GM12878 (cell line): ENCODE measurements around the gene MYO3B. TPM values are rescaled to one million over a fixed set of nuclear protein-coding genes. Genes with fewer than 3 reads are reported as not detected.

Source experiments
- CBX5 ChIP-seq: sonication (generic); IDR thresholded peaks from 2 replicates; pipeline ENCODE4 v1.6.1; 2016; ENCODE audit warnings: low read depth, moderate library complexity, mild to moderate bottlenecking, inconsistent platforms
- CHD1 ChIP-seq: IDR thresholded peaks from 2 replicates; pipeline ENCODE4 v1.6.1; 2012; ENCODE audit warnings: low read depth, low read length, improper control_type of control experiment
- E2F8 ChIP-seq: fragments of 450-650 bp; IDR thresholded peaks from 2 replicates; pipeline ENCODE4 v1.6.1; 2018; ENCODE audit warnings: mild to moderate bottlenecking, low read depth, moderate library complexity; ENCODE audit not compliant: partially characterized antibody
- EED ChIP-seq: sonication (generic); IDR thresholded peaks from 2 replicates; pipeline ENCODE4 v1.6.1; 2016; ENCODE audit warnings: antibody characterized with exemption, low read depth
- NBN ChIP-seq: fragments of 450-650 bp; IDR thresholded peaks from 2 replicates; pipeline ENCODE4 v1.6.1; 2016
- NFIC ChIP-seq: IDR thresholded peaks from 2 replicates; pipeline ENCODE4 v1.6.1; 2012; ENCODE audit warnings: low read depth, mild to moderate bottlenecking, inconsistent platforms, low read length, moderate library complexity
- POLR2AphosphoS5 ChIP-seq: IDR thresholded peaks from 2 replicates; pipeline ENCODE4 v1.6.1; 2011; ENCODE audit warnings: mild to moderate bottlenecking, low read length, inconsistent platforms
- RFX5 ChIP-seq: IDR thresholded peaks from 2 replicates; pipeline ENCODE4 v1.6.1; 2011; ENCODE audit warnings: low read depth, low read length, improper control_type of control experiment
- SREBF1 ChIP-seq: IDR thresholded peaks from 2 replicates; pipeline ENCODE4 v1.6.1; 2012; ENCODE audit warnings: mild to moderate bottlenecking, low read length
- TCF3 ChIP-seq: IDR thresholded peaks from 2 replicates; pipeline ENCODE4 v1.6.1; 2012; ENCODE audit warnings: low read depth, mild to moderate bottlenecking, low read length, borderline replicate concordance; ENCODE audit not compliant: insufficient read depth
- ZNF217 ChIP-seq: fragments of 450-650 bp; IDR thresholded peaks from 2 replicates; pipeline ENCODE4 v1.6.1; 2017; ENCODE audit warnings: antibody characterized with exemption, mild to moderate bottlenecking
- ZNF592 ChIP-seq: fragments of 450-650 bp; IDR thresholded peaks from 2 replicates; pipeline ENCODE4 v1.6.1; 2017; ENCODE audit warnings: mild to moderate bottlenecking, moderate library complexity
- polyA plus RNA-seq, 11 experiments: library from polyadenylated mRNA; depleted of rRNA in 4 of 11; unstranded in 6 of 11; stranded (reverse) in 5 of 11; fragments of >200 nt; fragmentation: Nextera tagmentation in 4 of 11; fragmentation: Illumina TruSeq in 1 of 11; extraction: Ambion mirVana in 4 of 11; extraction: Trizol in 1 of 11; gene quantifications; 1 replicate in 1 of 11; 2 replicates in 10 of 11; pipeline versions ENCODE4 v1.2.1 to v1.2.3, GENCODE V29; 2011 to 2016; ENCODE audit warnings: inconsistent platforms in 2 of 11, missing spikeins in 2 of 11, low read depth in 1 of 11
- total RNA-seq, 4 experiments: library from RNA; depleted of rRNA in 3 of 4; stranded (reverse); fragments of >200 nt in 3 of 4; fragmentation: Illumina TruSeq in 1 of 4; extraction: Trizol in 1 of 4; gene quantifications; 2 replicates each; pipeline versions ENCODE4 v1.2.1 to v1.2.3, GENCODE V29; 2013 to 2021
- TF ChIP-seq, protein P1 (sequence below), 3 experiments: IDR thresholded peaks in 2 of 3; conservative IDR thresholded peaks in 1 of 3; 2 replicates each; pipeline ENCODE4 v1.5.1; 2011; ENCODE audit warnings: low read depth in 3 of 3, low read length in 3 of 3, mild to moderate bottlenecking in 3 of 3, control low read depth in 2 of 3, moderate library complexity in 2 of 3, inconsistent platforms in 1 of 3, mixed read lengths in 1 of 3; ENCODE audit not compliant: control insufficient read depth in 2 of 3, insufficient read depth in 1 of 3; ENCODE audit errors: extremely low read depth in 1 of 3
- TF ChIP-seq, protein P2 (sequence below): fragments of 450-650 bp; conservative IDR thresholded peaks from 2 replicates; pipeline ENCODE4 v1.6.1; 2017; ENCODE audit warnings: mild to moderate bottlenecking, moderate library complexity
- TF ChIP-seq, protein P3 (sequence below): fragments of 450-650 bp; IDR thresholded peaks from 2 replicates; pipeline ENCODE4 v1.6.1; 2016; ENCODE audit warnings: mild to moderate bottlenecking
- TF ChIP-seq, protein P4 (sequence below): fragments of 150-350 bp; IDR thresholded peaks from 2 replicates; pipeline ENCODE4 v1.6.1; 2014; ENCODE audit warnings: mild to moderate bottlenecking, low read depth, low read length

Gene MYO3B
- total and polyA plus RNA-seq, 10 of the 15 experiments (the other 5 are each of a cell fraction or from before 2014, with no cell fraction given): 1.1 to 7.1 (median 2.1) TPM

- TF ChIP-seq ZNF592 (no peak), SREBF1 (no peak), NBN (peak; percentile 72), ZNF217 (no peak), POLR2AphosphoS5 (peak; percentile 62; the same call in 1 of the 2 replicates), RFX5 (peak; percentile 31; the same call in 1 of the 2 replicates), EED (peak; percentile 36; the same call in 1 of the 2 replicates), NFIC (0 out of 2 replicates have a peak, but pooled peaks have one; percentile 31), E2F8 (no peak), CHD1 (no peak), TCF3 (no peak), CBX5 (peak; percentile 43; the same call in 1 of the 2 replicates)
- TF ChIP-seq, protein P1, sequence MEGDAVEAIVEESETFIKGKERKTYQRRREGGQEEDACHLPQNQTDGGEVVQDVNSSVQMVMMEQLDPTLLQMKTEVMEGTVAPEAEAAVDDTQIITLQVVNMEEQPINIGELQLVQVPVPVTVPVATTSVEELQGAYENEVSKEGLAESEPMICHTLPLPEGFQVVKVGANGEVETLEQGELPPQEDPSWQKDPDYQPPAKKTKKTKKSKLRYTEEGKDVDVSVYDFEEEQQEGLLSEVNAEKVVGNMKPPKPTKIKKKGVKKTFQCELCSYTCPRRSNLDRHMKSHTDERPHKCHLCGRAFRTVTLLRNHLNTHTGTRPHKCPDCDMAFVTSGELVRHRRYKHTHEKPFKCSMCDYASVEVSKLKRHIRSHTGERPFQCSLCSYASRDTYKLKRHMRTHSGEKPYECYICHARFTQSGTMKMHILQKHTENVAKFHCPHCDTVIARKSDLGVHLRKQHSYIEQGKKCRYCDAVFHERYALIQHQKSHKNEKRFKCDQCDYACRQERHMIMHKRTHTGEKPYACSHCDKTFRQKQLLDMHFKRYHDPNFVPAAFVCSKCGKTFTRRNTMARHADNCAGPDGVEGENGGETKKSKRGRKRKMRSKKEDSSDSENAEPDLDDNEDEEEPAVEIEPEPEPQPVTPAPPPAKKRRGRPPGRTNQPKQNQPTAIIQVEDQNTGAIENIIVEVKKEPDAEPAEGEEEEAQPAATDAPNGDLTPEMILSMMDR (IDR thresholded peaks at IDR 0.05 in 2 of 3, conservative IDR thresholded peaks at IDR 0.05 in 1 of 3; ENCODE audit: control insufficient read depth in 2 of 3, extremely low read depth in 1 of 3, insufficient read depth in 1 of 3, low read depth in 3 of 3, low read length in 3 of 3): no peak
- TF ChIP-seq, protein P2, sequence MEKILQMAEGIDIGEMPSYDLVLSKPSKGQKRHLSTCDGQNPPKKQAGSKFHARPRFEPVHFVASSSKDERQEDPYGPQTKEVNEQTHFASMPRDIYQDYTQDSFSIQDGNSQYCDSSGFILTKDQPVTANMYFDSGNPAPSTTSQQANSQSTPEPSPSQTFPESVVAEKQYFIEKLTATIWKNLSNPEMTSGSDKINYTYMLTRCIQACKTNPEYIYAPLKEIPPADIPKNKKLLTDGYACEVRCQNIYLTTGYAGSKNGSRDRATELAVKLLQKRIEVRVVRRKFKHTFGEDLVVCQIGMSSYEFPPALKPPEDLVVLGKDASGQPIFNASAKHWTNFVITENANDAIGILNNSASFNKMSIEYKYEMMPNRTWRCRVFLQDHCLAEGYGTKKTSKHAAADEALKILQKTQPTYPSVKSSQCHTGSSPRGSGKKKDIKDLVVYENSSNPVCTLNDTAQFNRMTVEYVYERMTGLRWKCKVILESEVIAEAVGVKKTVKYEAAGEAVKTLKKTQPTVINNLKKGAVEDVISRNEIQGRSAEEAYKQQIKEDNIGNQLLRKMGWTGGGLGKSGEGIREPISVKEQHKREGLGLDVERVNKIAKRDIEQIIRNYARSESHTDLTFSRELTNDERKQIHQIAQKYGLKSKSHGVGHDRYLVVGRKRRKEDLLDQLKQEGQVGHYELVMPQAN: no peak
- TF ChIP-seq, protein P3, sequence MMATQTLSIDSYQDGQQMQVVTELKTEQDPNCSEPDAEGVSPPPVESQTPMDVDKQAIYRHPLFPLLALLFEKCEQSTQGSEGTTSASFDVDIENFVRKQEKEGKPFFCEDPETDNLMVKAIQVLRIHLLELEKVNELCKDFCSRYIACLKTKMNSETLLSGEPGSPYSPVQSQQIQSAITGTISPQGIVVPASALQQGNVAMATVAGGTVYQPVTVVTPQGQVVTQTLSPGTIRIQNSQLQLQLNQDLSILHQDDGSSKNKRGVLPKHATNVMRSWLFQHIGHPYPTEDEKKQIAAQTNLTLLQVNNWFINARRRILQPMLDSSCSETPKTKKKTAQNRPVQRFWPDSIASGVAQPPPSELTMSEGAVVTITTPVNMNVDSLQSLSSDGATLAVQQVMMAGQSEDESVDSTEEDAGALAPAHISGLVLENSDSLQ: no peak
- TF ChIP-seq, protein P4, sequence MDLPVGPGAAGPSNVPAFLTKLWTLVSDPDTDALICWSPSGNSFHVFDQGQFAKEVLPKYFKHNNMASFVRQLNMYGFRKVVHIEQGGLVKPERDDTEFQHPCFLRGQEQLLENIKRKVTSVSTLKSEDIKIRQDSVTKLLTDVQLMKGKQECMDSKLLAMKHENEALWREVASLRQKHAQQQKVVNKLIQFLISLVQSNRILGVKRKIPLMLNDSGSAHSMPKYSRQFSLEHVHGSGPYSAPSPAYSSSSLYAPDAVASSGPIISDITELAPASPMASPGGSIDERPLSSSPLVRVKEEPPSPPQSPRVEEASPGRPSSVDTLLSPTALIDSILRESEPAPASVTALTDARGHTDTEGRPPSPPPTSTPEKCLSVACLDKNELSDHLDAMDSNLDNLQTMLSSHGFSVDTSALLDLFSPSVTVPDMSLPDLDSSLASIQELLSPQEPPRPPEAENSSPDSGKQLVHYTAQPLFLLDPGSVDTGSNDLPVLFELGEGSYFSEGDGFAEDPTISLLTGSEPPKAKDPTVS: no peak
These were observed 2.2 kb downstream of the MYO3B start (continued) for GRCh38 chr2:170180031-170180566.
